Measurements from ENCODE around the gene EIF6. TPM values are rescaled to one million over a fixed set of nuclear protein-coding genes. Genes with fewer than 3 reads are reported as not detected.

Gene EIF6
- 232 TPM in 2 replicates for total RNA-seq

GRCh38 chr20:35284267-35284991 is at the start of gene EIF6:
EIF6 (minus strand) TSS chr20:35284772; CDS start chr20:35284487, 285 bp downstream.
- peaks cover 28% of the 10 kb centered on the region for H3K4me1 Mint-ChIP-seq (ENCODE audit: low read depth)
- H3K27me3 Mint-ChIP-seq (ENCODE audit: insufficient read depth) = peaks cover 2% of the 10 kb centered on the region
- intact Hi-C loops (cut with micrococcal nuclease) = loop anchor here (1.0 to 5.0 kb wide), 4 partner anchors 192 to 668 kb away; partner anchors contain the start of genes ERGIC3, SCAND1 and TRPC4AP

GRCh38 chr20:35333606-35334005 is 49.0 kb upstream of the EIF6 start:
- Mint-ChIP-seq H3K4me3 (no peak overlapping the region), H3K27me3 (ENCODE audit: insufficient read depth) (no peaks in the 10 kb centered on the region), H3K27ac (no peak overlapping the region), H3K4me1 (ENCODE audit: low read depth) (peaks cover 39% of the 10 kb centered on the region), H3K9me3 (no peaks in the 10 kb centered on the region), H3K36me3 (ENCODE audit: low read depth) (peaks cover 2% of the 10 kb centered on the region)
- no peak for DNase-seq (ENCODE audit: low spot score)
- intact Hi-C loops (cut with micrococcal nuclease) = no loop called here

More at GRCh38 chr20:35284267-35284991, at the start of gene EIF6:
- Mint-ChIP-seq H3K4me3 (peak within 1 kb of the TSS; percentile 93), H3K36me3 (ENCODE audit: low read depth) (peaks cover 29% of the 10 kb centered on the region), H3K27ac (peak within 1 kb of the TSS; percentile 95), H3K9me3 (no peaks in the 10 kb centered on the region)
- peak; percentile 73 for DNase-seq (ENCODE audit: low spot score)

GRCh38 chr20:35332540-35333200 is 48.1 kb upstream of the EIF6 start:
- Mint-ChIP-seq H3K9me3 (no peaks in the 10 kb centered on the region), H3K27ac (no peak overlapping the region), H3K4me3 (no peak overlapping the region), H3K36me3 (ENCODE audit: low read depth) (peaks cover 2% of the 10 kb centered on the region), H3K4me1 (ENCODE audit: low read depth) (peaks cover 47% of the 10 kb centered on the region), H3K27me3 (ENCODE audit: insufficient read depth) (no peaks in the 10 kb centered on the region)
- no peak for DNase-seq (ENCODE audit: low spot score)
- intact Hi-C loops (cut with micrococcal nuclease) = no loop called here

GRCh38 chr20:35329435-35330139 is 45.0 kb upstream of the EIF6 start:
- no peaks in the 10 kb centered on the region for H3K9me3 Mint-ChIP-seq
- H3K27me3 Mint-ChIP-seq (ENCODE audit: insufficient read depth) = no peaks in the 10 kb centered on the region
- peaks cover 57% of the 10 kb centered on the region for H3K4me1 Mint-ChIP-seq (ENCODE audit: low read depth)
- H3K4me3 Mint-ChIP-seq = no peak overlapping the region
- H3K27ac Mint-ChIP-seq = no peak overlapping the region
- H3K36me3 Mint-ChIP-seq (ENCODE audit: low read depth) = peaks cover 4% of the 10 kb centered on the region
- intact Hi-C loops (cut with micrococcal nuclease) = loop anchor here (1.0 kb wide), 1 partner anchor 25 kb away; no protein-coding TSS in a partner anchor
- peak; percentile 27 for DNase-seq (ENCODE audit: low spot score)

DNA sequence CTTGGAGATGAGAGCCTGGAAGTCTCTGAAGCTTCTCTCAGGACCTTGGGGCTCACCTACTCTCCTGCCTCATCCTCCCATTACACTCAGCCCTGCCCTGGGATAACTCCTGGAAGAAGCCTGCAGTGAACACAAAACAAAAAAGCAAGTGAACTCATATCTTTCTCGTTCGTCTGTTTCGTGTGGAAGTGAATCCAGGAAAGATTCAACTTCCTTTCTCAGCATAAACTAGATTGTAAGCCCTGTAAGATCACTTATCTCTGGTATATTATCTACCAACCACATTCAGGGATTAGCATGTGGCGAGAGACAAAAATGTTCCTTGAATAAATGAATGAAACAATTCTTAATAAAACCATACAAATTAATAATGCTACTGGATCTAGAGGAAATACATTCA is 44.1 kb upstream of the EIF6 start:
- DNase-seq (ENCODE audit: low spot score) = no peak
- no peak overlapping the region for H3K27ac Mint-ChIP-seq
- intact Hi-C loops (cut with micrococcal nuclease) = loop anchor here (1.0 kb wide), 1 partner anchor 24 kb away; no protein-coding TSS in a partner anchor
- H3K4me1 Mint-ChIP-seq (ENCODE audit: low read depth) = peaks cover 55% of the 10 kb centered on the region
- no peak overlapping the region for H3K4me3 Mint-ChIP-seq
- peaks cover 4% of the 10 kb centered on the region for H3K36me3 Mint-ChIP-seq (ENCODE audit: low read depth)
- no peaks in the 10 kb centered on the region for H3K27me3 Mint-ChIP-seq (ENCODE audit: insufficient read depth)
- H3K9me3 Mint-ChIP-seq = no peaks in the 10 kb centered on the region

DNA sequence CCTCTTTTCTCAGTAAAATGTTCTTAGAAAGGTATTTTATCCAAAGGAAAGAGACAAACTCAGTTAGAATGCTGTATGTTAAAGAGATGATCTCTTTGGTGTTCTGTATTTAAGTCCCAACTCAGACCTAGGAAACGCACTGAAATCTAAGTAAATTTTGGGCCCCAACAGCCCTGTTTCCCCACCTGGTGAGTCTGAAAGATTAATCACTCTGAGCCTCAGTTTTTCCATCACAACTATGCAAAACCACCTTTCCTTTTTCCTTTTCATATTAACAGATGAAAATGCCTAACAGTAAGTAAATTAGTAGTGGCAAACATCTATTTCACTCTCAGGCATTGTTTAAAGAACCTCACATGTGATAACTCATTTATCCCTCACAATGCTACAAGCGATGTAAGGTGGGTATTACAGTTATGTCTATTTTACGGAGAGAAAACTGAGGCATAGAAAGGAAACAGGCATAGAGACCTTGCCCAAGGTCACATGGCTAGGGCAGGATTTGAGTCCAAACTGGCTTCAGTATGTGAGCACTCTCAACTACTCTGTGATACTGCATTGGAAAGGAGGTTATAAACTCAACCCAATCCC is 43.6 kb upstream of the EIF6 start:
- intact Hi-C loops (cut with micrococcal nuclease) = no loop called here
- Mint-ChIP-seq H3K36me3 (ENCODE audit: low read depth) (peaks cover 6% of the 10 kb centered on the region), H3K4me1 (ENCODE audit: low read depth) (peaks cover 55% of the 10 kb centered on the region), H3K4me3 (no peak overlapping the region), H3K27ac (peak overlapping the region; percentile 62), H3K9me3 (no peaks in the 10 kb centered on the region), H3K27me3 (ENCODE audit: insufficient read depth) (no peaks in the 10 kb centered on the region)
- no peak for DNase-seq (ENCODE audit: low spot score)

DNA sequence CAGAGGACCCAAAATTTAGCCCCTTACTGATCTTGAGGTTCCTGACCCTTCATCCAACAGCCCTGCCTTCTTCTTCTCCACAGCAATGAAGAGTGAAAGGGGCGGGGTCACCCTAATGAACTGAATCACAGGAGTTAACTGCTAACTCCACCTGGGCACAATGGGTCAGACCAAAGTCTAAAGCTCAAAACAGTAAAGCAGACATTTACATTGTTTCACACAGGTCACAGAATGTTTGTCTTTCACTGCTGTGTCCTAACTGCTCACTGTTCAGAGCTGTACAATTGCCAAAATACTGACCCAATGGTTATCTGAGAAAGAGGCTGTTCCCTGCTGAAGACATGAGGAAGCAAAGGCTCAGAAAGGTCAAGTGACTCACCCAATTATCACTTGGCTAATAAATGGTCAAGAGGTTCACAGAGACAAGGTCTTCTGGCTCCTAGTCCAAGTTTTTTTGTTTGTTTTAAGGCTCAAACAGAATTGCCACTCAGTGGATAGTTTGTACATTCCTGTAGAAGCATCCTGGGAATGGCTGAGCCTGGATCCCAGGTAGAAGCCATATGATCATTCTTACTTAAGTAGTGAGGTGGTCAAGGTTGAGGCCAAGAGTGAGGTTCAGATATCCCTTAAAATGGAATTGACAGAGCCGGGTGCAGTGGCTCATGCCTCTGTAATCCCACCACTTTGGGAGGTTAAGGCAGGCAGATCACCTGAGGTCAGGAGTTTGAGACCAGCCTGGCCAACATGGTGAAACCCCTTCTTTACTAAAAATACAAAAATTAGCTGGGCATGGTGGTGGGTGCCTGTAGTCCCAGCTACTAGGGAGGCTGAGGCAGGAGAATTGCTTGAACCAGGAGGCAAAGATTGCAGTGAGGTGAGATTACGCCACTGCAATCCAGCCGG is 42.8 kb upstream of the EIF6 start:
- Mint-ChIP-seq H3K27ac (no peak overlapping the region), H3K27me3 (ENCODE audit: insufficient read depth) (no peaks in the 10 kb centered on the region), H3K9me3 (no peaks in the 10 kb centered on the region), H3K4me1 (ENCODE audit: low read depth) (peaks cover 59% of the 10 kb centered on the region), H3K4me3 (no peak overlapping the region), H3K36me3 (ENCODE audit: low read depth) (peaks cover 6% of the 10 kb centered on the region)
- DNase-seq (ENCODE audit: low spot score) = no peak
- intact Hi-C loops (cut with micrococcal nuclease) = no loop called here

GRCh38 chr20:35326740-35327073 is 42.1 kb upstream of the EIF6 start:
- intact Hi-C loops (cut with micrococcal nuclease) = no loop called here
- H3K4me3 Mint-ChIP-seq = no peak overlapping the region
- H3K36me3 Mint-ChIP-seq (ENCODE audit: low read depth) = peaks cover 6% of the 10 kb centered on the region
- no peaks in the 10 kb centered on the region for H3K27me3 Mint-ChIP-seq (ENCODE audit: insufficient read depth)
- no peak for DNase-seq (ENCODE audit: low spot score)
- H3K9me3 Mint-ChIP-seq = no peaks in the 10 kb centered on the region
- no peak overlapping the region for H3K27ac Mint-ChIP-seq
- H3K4me1 Mint-ChIP-seq (ENCODE audit: low read depth) = peaks cover 57% of the 10 kb centered on the region

GRCh38 chr20:35326021-35326739 is 41.6 kb upstream of the EIF6 start:
- Mint-ChIP-seq H3K36me3 (ENCODE audit: low read depth) (peaks cover 6% of the 10 kb centered on the region), H3K27ac (peak overlapping the region; percentile 54), H3K9me3 (no peaks in the 10 kb centered on the region), H3K27me3 (ENCODE audit: insufficient read depth) (no peaks in the 10 kb centered on the region), H3K4me1 (ENCODE audit: low read depth) (peaks cover 52% of the 10 kb centered on the region), H3K4me3 (no peak overlapping the region)
- DNase-seq (ENCODE audit: low spot score) = no peak
- intact Hi-C loops (cut with micrococcal nuclease) = no loop called here

GRCh38 chr20:35325401-35325800 is 40.8 kb upstream of the EIF6 start:
- H3K27ac Mint-ChIP-seq = peak overlapping the region; percentile 1
- peaks cover 44% of the 10 kb centered on the region for H3K4me1 Mint-ChIP-seq (ENCODE audit: low read depth)

GRCh38 chr20:35320396-35321126 is 36.0 kb upstream of the EIF6 start:
- no peak overlapping the region for H3K4me3 Mint-ChIP-seq
- peaks cover 2% of the 10 kb centered on the region for H3K36me3 Mint-ChIP-seq (ENCODE audit: low read depth)
- no peak overlapping the region for H3K27ac Mint-ChIP-seq
- no peaks in the 10 kb centered on the region for H3K27me3 Mint-ChIP-seq (ENCODE audit: insufficient read depth)
- H3K9me3 Mint-ChIP-seq = no peaks in the 10 kb centered on the region
- intact Hi-C loops (cut with micrococcal nuclease) = no loop called here
- H3K4me1 Mint-ChIP-seq (ENCODE audit: low read depth) = peaks cover 34% of the 10 kb centered on the region
- DNase-seq (ENCODE audit: low spot score) = no peak

More at GRCh38 chr20:35325401-35325800, 40.8 kb upstream of the EIF6 start:
- H3K27me3 Mint-ChIP-seq (ENCODE audit: insufficient read depth) = no peaks in the 10 kb centered on the region
- DNase-seq (ENCODE audit: low spot score) = no peak
- intact Hi-C loops (cut with micrococcal nuclease) = no loop called here
- no peak overlapping the region for H3K4me3 Mint-ChIP-seq
- no peaks in the 10 kb centered on the region for H3K9me3 Mint-ChIP-seq
- H3K36me3 Mint-ChIP-seq (ENCODE audit: low read depth) = peaks cover 6% of the 10 kb centered on the region
